ENCODE results near the gene ARHGEF17.

The ARHGEF17 gene

DNA sequence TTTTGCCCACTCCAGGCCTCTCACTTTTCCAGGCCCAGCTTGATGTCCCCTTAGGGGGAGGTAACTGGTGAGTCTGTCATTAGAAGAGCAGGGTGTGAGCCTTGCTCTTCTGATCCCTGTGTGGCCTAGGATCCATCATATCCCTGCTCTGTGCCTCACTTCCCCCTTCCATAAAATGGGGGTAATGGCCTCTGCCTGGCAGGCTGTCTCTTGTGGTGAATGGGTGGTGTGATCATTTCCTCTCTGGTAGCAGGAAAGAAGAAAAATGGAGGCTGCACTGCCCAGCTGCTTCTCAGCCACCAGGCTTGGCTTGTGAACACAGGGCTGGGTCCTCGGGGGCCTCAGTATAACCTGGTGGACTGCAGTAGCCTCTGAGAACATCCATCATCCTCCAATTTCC lies 5.6 kb downstream of the ARHGEF17 start:
- DNase-seq, result no peak

DNA sequence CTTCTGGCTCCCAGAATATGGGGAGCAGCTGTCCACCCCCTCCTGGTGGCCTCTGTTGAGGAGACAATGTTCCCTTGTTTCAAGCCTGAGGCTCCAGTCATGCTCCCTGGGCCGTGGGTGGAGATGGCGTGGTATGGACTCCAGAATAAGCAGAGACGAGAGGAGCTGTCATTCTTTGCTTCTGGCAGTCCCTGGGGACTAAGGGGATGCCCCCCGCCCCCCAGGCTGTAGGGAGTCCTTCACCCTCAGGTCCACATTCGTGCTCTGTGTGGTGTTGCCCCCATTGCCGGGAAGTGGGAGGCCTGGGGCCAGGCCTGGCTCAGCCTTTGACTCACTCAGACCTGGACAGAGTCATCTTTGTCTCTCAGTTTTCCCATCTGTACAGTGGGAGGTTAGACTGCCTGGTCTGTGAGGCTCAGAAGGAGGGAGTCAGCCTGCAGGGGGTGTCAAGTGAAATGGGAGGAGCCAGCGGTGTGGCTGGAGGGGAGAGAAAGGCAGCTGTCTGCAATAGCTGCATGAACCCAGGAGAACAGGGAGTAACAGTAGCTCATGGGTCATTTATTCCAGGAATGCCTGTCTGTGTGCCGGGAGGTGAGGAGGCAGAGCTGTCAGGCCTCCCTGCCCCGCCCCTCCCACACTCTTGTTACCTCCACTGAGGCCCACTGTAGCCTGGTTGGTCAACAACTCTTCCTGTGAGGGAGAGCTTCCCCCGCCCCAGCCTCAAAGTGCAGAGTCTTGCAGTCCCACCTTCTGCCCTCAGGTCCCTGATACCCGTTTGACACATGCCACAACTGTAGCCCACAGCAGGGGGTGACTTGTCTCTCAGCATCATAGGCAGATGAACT lies 6.3 kb downstream of the ARHGEF17 start:
- DNase-seq, result peak; percentile 56

DNA sequence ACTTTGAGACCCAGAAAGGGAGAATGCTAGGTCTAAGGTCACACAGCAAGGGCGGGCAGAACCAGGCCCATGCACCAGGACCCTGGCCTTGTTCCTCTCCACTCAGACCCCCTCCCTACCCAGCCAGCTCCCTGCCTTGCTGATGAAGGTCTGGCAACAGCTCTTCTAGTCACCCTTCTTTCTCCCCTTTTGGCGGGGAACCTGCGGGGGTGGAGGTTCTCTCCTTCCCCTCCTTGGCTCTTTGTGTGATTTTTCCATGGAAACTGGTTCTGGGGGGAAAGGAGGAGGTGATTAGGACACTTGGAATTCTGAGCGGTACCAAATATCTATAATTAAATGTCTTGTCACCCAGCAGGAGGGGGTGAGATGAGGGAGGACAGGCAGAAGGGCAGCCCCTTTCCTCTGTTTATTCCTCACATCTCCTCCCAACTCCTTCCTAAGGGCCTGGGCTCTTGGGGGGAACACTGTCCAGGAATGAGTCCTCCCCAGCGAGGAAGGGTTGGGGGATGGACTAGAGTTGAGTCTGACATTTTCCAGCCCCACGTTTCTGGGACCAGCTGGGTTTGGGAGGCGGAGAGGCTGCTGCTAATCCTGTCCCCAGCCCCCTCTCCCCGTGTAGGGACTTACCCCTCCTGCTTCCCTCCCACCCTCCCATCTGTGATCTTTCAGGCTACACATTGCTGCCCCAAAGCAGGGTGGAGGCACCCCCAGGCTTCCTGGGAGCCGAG lies 7.4 kb downstream of the ARHGEF17 start:
- DNase-seq, result no peak

DNA sequence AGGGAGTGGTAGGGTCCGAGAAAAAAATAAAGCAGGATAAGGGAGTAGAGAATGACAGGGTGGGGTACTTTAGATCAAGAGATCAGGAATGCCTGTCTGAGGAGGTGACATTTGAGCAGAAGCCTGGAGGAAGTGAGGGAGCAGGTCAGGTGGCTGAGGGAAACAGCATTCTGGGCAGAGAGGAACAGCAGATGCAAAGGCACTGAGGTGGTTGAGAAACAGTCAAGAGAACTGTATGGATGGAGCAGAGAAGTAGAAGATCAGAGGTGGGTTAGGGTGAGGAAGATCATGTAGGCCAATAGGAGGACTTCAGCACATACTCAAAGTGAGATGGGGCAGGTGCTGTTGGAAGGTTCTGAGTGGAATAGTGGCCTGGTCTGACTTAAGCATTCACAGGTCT lies 8.3 kb downstream of the ARHGEF17 start:
- DNase-seq, result no peak

DNA sequence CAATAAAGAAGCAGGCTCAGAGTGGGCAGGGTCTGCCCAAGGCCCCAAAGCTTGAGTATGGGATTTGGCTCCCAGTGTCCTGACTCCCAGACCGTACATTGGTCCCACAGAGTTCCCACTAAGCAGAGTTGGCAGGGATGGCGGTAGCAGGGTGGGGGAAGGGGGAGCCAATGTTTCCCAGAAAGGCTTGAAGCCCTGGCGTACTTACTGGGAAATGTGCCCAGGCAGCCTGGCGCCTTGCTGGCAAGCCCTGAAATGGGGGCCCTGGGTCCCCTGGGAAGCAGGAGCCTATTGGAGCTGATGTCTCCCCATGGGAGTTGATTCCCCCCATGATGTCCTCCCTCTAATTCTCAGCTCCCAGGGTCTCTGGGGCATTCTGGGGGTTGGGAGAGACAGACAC lies 9.3 kb downstream of the ARHGEF17 start:
- no peak for DNase-seq

DNA sequence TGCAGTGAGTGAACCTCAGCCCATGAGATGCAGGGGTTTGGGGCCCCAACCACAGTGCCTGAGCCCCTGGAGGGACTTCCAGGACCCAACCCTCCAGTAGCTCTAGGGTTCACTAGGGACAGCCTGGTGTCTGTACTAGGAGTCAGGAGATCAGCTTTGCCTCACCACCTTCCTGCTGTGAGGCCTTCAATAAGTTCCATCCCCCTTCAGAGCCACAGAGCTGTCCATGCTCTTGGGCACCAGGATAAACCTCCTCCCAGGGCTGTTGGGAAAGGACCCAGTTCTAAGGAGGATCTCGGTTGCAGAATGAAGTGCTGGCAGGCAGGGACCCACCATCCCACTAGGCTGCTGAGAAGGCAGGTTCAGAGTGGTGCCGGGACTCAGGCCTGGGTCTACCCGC lies 9.7 kb downstream of the ARHGEF17 start:
- no peak for DNase-seq

DNA sequence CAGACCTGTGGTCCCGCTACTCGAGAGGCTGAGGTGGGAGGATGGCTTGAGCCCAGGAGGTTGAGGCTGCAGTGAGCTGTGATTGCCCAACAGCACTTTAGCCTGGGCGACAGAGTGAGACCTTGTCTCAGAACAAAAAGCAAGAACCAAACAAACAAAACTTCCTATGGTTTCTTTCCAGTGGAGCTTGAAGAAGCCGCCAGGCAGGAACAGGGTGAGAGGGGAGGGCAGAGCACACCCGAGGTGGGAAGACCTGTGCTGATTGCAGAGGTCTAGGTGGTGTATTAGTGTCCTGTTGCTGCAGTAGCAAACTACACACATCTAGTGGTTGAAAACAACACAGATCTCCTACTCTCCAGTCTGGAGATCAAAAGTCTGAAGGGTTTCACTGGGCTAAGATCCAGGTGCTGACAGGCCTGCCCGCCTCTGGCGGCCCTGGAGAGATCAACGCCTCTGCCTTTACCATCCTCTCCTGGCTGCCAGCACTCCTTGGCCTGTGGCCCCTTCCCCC lies 10.5 kb downstream of the ARHGEF17 start:
- DNase-seq, result no peak

DNA sequence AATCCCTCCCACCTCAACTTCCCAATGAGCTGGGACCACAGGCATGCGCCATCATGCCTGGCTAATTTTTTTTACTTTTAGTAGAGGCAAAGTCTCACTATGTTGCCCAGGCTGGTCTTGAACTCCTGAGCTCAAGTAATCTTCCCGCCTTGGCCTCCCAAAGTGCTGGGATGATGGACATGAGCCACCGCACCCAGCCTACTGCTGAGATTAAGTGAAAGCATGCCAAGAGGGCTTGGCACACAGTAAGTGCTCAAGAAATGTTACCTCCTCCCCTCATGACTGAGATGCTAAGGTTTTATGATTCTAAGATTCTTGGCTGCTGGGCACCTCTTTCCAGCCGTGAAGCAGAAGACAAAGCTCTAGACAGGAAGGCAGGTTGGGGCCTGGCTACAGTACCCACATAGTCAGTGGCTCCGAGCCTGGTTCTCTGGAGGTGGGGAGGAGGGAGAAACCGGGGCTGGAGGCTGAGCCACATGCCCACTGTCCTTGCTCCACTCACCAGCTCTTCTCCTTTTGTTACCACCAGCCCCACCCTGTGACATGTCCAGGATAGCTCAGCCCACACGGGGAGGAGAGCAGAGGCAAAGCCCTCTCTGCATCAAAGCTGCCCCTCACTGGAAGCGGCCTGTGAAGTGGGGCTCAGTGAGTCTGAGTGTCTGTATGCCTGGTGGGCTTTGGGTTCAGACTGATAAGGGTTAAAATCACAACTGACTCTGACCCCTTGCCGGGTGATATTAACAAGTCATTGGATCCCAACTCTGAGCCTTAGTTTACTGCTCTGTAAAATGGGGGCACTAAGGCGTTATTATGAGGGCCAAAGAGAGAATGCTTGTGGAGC lies 12.9 kb downstream of the ARHGEF17 start:
- DNase-seq, result no peak

DNA sequence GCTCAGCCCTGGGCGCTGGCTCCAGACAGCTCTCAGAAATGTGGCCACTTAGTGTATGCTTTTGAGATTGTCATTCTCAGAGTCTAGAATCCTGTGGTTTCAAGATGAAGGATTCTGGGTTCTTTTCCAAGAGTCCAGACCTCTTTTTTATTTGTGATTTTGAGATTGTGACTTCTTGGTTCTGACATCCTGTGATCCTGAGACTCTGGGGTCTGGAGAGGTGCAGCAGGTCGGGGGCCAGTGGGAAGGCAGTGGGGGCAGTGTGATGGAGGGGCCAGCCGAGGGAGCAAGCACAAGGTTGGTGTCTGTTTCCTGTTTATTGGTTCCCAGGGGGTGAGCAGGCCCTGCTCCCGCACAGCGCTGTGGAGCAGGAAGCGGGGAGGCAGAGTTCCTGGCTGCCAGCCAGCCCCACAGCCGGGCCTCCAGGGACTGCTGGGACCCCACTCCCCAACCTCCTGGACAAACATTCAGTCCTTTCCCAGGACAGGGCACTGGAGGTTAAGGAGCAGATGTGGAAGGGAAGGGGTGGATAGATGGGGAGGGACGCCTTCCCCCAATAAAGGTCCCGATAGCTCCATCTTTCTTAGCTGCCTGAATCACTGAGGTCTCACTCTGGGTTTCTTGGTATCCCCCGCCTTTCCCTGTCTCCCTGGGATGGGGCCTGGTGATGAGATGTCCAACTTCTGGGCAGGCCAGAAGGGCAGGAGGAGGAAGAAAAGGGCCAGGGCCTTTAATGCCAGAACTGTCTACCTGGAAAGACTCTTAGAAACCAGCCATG lies 13.7 kb downstream of the ARHGEF17 start:
- DNase-seq, result peak; percentile 69

DNA sequence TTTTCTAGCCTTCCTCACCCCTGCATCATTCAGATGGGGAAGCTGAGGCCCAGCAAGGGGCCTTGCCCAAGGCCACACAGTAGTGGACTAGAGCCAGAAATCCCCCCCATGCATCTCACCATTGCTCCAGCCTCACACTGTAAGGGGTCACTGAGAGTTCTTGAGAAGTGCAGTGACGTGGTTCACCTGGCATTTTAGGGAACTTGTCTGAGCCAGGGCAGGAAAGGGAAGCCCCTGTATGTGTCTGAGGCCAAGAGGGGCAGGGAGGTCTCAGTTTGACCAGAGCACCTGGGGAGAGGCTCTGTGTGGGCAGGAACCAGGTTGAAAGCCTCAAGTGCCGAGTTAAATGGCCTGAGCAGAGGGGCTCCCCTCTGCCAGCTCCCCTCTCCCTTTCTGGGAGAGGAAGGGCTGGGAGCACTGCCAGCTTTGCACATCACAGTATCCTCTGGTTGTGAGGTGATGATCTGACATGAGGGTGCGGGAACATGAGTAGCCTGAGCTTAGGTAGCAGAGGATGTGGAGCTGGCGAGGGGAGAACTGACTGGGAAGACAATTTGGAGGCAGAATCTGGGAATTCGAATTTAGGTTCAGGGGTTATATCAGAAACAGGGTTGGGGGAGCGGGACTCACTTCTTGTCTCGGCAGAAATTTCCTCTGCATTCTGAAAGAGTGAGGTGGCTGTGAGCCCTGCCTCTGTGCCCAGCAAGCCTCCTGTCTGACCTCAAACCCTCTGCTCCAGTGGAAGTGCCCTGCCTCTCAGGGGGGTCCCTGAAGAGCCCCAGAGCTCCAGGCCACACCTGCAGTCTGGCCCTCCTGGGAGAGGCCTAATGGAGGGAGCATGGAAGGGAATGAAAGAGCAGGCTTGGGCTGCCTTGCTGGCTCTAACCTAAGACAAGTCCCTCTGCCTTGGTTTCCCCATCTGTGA lies 14.6 kb downstream of the ARHGEF17 start:
- no peak for DNase-seq

DNA sequence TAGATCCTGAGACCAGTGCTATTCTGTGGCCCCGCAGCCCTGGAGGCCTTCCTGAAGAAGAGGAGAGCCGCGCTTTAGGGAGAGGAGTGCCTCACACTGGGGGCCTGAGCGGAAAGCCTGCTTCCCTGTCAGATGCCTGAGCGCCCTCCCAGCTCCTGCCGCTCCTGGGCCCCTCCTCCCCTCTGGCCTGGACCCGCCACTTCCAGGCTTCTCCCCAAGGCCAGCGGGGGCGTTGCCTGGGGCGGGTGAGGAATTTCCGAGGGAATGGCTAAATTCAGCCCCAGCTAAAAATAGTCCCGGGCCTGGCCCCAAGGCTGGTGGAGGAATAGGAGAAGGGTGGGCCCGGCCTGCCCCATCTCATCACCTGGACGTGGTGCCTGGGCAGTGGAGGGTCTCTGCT lies 15.4 kb downstream of the ARHGEF17 start:
- DNase-seq, result peak; percentile 93

DNA sequence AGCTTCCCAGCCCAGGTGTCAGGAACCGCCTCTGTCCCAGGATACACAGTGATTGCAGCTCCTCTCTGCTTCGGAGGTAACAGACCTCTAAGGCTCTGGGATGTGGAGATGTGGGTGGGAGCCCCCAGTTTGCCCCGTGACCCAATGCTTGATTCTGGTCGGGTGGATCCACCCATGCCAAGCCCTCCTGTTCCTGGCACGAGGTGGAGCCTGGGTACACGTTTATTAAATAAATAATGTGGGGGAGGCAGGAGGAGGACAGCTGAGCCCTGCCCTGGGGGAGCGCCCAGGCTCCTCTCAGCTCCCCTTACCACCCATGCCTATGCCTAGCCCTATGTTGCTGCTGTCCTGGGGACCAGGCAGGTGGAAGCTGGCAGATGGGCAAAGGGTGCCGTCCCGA lies 16.0 kb downstream of the ARHGEF17 start:
- DNase-seq, result no peak

DNA sequence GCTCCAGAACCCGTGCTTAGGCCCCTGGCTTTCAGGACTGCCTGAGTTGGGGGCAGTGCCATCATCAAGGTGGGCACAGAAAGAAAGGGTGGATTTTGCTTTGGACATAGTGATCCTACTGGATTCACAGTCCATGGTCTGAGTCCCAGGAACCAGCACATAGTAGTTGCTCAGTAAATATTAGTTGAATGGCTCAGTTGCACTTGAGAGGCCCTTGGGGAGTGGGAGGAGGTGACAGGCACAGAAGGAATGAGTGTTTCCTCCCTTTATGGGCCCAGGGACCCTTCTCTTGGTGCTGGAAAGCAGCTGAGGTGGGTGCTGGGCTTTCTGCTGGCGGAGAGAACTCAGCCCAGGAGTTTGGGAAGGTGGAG lies 16.6 kb downstream of the ARHGEF17 start:
- DNase-seq, result no peak

DNA sequence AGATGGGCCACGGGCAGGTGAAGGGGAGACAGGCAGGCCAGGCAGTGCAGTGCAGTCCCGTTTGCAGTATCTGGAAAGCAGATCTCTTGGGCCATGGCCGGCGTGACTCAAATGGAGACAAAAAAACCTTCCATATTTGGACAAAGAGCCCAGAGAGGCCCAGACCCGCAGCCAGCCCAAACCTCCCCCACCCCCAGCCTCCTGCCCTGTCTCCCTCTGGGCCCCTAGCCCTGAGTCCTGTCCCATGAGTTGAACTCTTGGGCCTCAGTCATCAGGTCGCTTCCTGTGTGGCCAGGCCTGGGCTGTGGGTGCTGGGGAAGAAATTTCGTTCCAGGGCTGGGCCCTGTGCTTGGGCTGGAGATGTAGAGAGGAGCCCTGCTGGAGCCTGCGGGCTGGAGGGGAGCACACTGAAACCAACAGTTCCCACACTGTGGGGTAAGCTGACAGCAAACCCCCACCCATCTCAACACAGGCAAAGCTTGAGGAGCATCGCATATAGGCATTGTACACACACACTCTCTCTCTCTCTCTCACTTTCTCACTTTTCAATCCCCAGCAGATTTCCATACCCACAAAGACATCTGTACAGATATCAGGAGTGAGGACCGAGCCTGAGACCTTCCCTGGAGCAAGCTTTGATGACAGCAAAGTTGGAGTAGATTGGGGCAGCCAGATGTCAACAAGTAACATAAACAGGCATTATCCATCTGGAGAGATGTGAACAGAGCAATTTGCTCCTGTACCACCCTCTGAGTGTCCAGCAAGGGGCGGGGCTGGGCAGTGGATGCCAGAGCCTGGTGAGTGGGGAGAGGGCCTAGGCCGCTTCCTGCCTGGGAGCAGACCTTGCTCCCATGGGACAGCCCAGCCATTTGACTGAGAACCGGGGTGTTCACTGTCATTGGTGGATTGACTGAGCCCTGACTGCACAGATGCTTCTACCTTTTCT lies 17.2 kb downstream of the ARHGEF17 start:
- DNase-seq, result no peak

DNA sequence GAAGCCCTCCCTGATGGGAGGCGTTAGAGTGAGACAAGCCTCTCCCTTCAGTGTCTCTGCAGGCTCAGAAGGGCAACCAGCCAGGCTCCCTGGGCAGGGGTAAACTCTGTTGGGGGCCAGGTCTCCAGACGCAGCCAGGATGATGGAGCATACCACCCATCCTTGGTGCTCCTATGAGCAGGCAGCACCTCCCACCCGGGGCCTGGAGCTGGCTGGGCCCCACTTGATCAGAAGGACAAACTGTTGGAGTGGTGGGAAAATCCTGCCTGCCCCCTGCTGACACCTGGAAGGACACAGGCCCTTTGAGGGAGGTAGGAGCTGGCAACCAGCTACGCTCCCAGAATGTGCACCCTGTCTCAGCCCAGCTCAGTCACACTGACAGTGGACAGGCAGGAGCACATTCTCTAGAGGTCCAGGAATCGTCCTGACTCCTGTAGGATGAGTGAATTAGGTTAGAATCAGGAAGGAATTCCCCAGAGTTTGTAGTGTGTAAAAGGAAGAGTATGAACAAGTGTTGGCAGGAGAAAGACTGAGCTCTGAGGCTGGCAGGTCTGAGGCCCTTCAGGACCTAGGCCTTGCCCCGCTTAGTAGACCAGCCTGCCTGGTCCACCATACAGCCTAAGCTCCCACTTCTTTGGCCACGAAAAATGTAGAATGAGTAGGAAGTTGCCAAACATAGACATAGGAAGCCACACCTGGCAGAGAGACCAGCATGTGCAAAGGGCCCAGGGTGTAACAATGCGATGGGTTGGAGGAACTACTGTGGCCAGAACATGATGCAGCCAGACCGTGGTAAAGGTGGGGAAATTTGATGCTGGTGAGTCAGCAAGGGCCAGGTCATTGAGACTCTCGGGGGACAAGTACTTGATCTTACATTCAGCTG lies 19.1 kb downstream of the ARHGEF17 start:
- no peak for DNase-seq

DNA sequence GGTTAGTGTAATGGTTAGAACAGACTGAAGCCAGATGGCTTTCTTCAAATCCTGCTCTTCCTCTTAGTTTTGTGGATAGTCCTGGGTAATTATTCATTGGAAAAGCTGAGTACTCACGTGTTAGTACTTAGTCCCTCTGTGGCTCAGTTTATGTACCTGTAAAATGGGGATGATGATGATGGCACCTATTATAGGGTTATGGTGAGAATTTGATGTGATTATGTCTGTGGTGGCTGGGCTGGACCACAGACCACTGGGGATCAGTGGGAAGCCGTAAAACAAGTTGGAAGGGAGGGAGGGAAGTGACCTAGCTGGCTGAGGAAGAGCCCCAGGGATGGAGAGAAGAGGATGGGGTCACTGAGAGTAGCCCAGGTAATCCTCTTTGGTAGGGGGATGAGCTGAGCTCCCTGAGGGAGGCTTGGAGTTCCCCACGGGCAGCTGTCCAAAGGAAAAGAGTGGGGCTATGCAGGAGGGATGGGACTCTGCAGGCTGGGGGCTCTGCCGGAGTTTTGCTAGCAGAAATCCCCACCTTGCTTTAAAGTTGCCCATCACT lies 19.8 kb downstream of the ARHGEF17 start:
- no peak for DNase-seq

DNA sequence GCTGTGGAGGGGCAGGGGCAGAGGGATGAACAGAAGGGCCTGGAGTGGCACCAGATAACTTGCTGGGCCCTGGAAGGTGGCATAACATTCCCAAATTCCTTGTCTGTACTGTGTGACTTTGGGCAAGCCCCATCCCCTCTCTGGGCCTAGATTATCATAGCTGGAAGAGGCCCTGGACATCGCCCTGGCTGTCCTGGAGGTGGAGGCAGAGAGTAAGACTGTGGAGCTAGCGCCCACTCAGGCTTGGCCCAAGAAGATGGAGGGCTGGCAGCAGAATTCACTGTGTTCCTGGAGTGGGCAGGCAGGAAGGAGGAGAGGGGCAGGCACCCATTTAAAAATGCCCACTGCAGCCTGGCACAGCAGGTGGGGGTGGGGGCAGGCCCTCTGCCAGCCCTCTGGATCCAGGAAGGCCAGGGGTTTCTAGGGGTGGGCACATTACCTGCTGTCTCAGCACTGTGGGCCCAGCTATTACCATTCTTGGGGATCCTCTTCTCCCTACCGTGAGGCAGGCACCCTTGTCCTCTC lies 22.6 kb downstream of the ARHGEF17 start:
- DNase-seq, result no peak

DNA sequence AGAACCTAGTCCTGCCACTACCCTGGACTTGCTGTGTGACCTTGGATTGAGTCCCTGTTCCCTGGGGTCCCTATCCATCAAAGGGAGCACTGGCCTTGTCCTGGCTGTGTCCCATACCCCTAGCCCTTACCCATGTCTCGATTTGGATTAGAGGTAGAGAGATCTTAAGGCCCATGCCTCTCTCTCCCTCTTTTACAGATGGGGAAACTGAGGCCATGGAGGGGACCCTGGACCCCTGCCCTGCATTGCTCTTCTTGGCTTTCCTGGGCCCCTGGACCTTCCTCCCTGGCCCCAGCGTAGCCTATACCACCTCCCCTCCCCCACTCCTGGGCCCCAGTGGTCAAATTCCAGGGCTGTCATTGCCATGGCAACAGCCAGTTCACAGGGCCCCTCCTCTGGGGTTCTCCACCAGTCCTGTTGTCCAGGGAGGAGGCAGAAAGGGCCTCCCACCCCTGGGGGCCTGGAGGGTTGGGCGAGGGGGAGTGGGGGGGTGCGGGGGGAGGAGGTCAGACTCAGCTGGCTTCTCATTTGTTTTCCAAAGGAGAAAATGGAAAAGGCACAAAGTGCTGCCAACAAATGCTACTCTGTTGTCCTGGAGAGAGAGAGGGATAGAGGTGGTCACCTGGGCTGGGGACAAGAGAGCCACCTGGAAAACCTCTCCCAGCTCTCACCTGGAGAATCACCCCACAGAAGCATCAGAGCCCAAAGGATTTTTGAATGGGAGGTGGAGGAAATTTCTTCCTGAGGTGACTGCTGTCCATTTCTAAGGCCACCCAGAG lies 23.3 kb downstream of the ARHGEF17 start:
- DNase-seq, result no peak

Measured in right hindlimb (tissue), 1 donor.